ENCODE data around the gene PRPF19. TPM values are rescaled to one million over a fixed set of nuclear protein-coding genes. Genes with fewer than 3 reads are reported as not detected.

The PRPF19 gene
- total and polyA plus RNA-seq, 2 experiments from 2014 or later = 19.1 to 58.9 TPM

GRCh38 chr11:60891103-60891741, 15.2 kb downstream of the PRPF19 start:
- 98 to 99% methylated on average over 7 of the region's 7 CpGs for WGBS, 2 experiments (ENCODE audit: low coverage in 1 of 2, low lambda C conversion rate in 2 of 2, missing lambda C conversion rate in 2 of 2)
- no peaks in the 10 kb centered on the region for H3K4me1 ChIP-seq (ENCODE audit: insufficient read depth)
- no peaks in the 10 kb centered on the region for H3F3A ChIP-seq (ENCODE audit: insufficient read depth)
- no peaks in the 10 kb centered on the region for H3K9me2 ChIP-seq (ENCODE audit: insufficient read depth)
- H3K27me3 ChIP-seq (replicated peaks; ENCODE audit: insufficient read depth) = no peaks in the 10 kb centered on the region
- H3K79me2 ChIP-seq (ENCODE audit: insufficient read depth) = no peaks in the 10 kb centered on the region
- no peak overlapping the region for H2AFZ ChIP-seq
- H3K36me3 ChIP-seq (ENCODE audit: low read depth) = peaks cover 18% of the 10 kb centered on the region
- no peak overlapping the region for H3K4me3 ChIP-seq
- no peak overlapping the region for H3K27ac ChIP-seq
- H3K9me3 ChIP-seq (ENCODE audit: low read depth) = no peaks in the 10 kb centered on the region
- in situ Hi-C loops (cut with MboI) = loop anchor here (10.0 kb wide), 1 partner anchor 56 kb away; no protein-coding TSS in a partner anchor
- H4K20me1 ChIP-seq (ENCODE audit: insufficient read depth) = no peaks in the 10 kb centered on the region
- DNase-seq = no peak
- H3K9ac ChIP-seq = no peak overlapping the region
- TF ChIP-seq EZH2 (IDR thresholded peaks at IDR 0.05; ENCODE audit: insufficient read depth, poor library complexity, severe bottlenecking) = no peak
- no peak for TF ChIP-seq EZH2phosphoT487 (IDR thresholded peaks at IDR 0.05; ENCODE audit: insufficient read depth, low read depth)
- H3K4me2 ChIP-seq (ENCODE audit: unreplicated experiment) = no peak overlapping the region

- H3K4me2 ChIP-seq (ENCODE audit: unreplicated experiment) = no peak overlapping the region
- no peaks in the 10 kb centered on the region for H3F3A ChIP-seq (ENCODE audit: insufficient read depth)
- H3K4me1 ChIP-seq (ENCODE audit: insufficient read depth) = no peaks in the 10 kb centered on the region
- no peak overlapping the region for H3K27ac ChIP-seq
- no peaks in the 10 kb centered on the region for H4K20me1 ChIP-seq (ENCODE audit: insufficient read depth)
- H3K36me3 ChIP-seq (ENCODE audit: low read depth) = peaks cover 13% of the 10 kb centered on the region
- no peak for DNase-seq
- H3K9ac ChIP-seq = no peak overlapping the region
- in situ Hi-C loops (cut with MboI) = loop anchor here (10.0 kb wide), 1 partner anchor 56 kb away; no protein-coding TSS in a partner anchor
- H2AFZ ChIP-seq = no peak overlapping the region
- 82 to 83% methylated on average over 5 of the region's 5 CpGs for WGBS, 2 experiments (ENCODE audit: low coverage in 1 of 2, low lambda C conversion rate in 2 of 2, missing lambda C conversion rate in 2 of 2)
- H3K27me3 ChIP-seq (replicated peaks; ENCODE audit: insufficient read depth) = no peaks in the 10 kb centered on the region
- no peaks in the 10 kb centered on the region for H3K9me2 ChIP-seq (ENCODE audit: insufficient read depth)
- H3K79me2 ChIP-seq (ENCODE audit: insufficient read depth) = no peaks in the 10 kb centered on the region
- no peak overlapping the region for H3K4me3 ChIP-seq
- no peak for TF ChIP-seq EZH2 (IDR thresholded peaks at IDR 0.05; ENCODE audit: insufficient read depth, poor library complexity, severe bottlenecking)
- TF ChIP-seq EZH2phosphoT487 (IDR thresholded peaks at IDR 0.05; ENCODE audit: insufficient read depth, low read depth) = no peak
- no peaks in the 10 kb centered on the region for H3K9me3 ChIP-seq (ENCODE audit: low read depth)
These were observed 15.7 kb downstream of the PRPF19 start for GRCh38 chr11:60890696-60891095.

GRCh38 chr11:60889869-60890311, 16.5 kb downstream of the PRPF19 start:
- Histone ChIP-seq H2AFZ (no peak overlapping the region), H3K9ac (no peak overlapping the region), H3F3A (ENCODE audit: insufficient read depth) (no peaks in the 10 kb centered on the region), H3K4me2 (ENCODE audit: unreplicated experiment) (no peak overlapping the region), H3K9me3 (ENCODE audit: low read depth) (no peaks in the 10 kb centered on the region), H4K20me1 (ENCODE audit: insufficient read depth) (no peaks in the 10 kb centered on the region), H3K27me3 (replicated peaks; ENCODE audit: insufficient read depth) (no peaks in the 10 kb centered on the region), H3K79me2 (ENCODE audit: insufficient read depth) (no peaks in the 10 kb centered on the region), H3K9me2 (ENCODE audit: insufficient read depth) (no peaks in the 10 kb centered on the region), H3K4me3 (no peak overlapping the region), H3K4me1 (ENCODE audit: insufficient read depth) (no peaks in the 10 kb centered on the region), H3K27ac (no peak overlapping the region), H3K36me3 (ENCODE audit: low read depth) (0 out of 2 replicates have a peak, but pooled peaks cover 5% of the 10 kb centered on the region)
- in situ Hi-C loops (cut with MboI) = loop anchor here (10.0 kb wide), 1 partner anchor 55 kb away; no protein-coding TSS in a partner anchor
- WGBS, 2 experiments (ENCODE audit: low coverage in 1 of 2, low lambda C conversion rate in 2 of 2, missing lambda C conversion rate in 2 of 2) = 60% methylated on average over 6 of the region's 6 CpGs
- DNase-seq = no peak
- TF ChIP-seq EZH2phosphoT487 (IDR thresholded peaks at IDR 0.05; ENCODE audit: insufficient read depth, low read depth) (no peak), EZH2 (IDR thresholded peaks at IDR 0.05; ENCODE audit: insufficient read depth, poor library complexity, severe bottlenecking) (no peak)

- H3K9ac ChIP-seq = no peak overlapping the region
- H3K4me3 ChIP-seq = no peak overlapping the region
- no peak overlapping the region for H3K4me2 ChIP-seq (ENCODE audit: unreplicated experiment)
- no peaks in the 10 kb centered on the region for H3K9me3 ChIP-seq (ENCODE audit: low read depth)
- peak; percentile 69 for DNase-seq
- H3K27ac ChIP-seq = no peak overlapping the region
- H3K9me2 ChIP-seq (ENCODE audit: insufficient read depth) = no peaks in the 10 kb centered on the region
- TF ChIP-seq EZH2 (IDR thresholded peaks at IDR 0.05; ENCODE audit: insufficient read depth, poor library complexity, severe bottlenecking) = no peak
- no peak for TF ChIP-seq EZH2phosphoT487 (IDR thresholded peaks at IDR 0.05; ENCODE audit: insufficient read depth, low read depth)
- in situ Hi-C loops (cut with MboI) = no loop called here
- H3K4me1 ChIP-seq (ENCODE audit: insufficient read depth) = no peaks in the 10 kb centered on the region
- H3K27me3 ChIP-seq (replicated peaks; ENCODE audit: insufficient read depth) = no peaks in the 10 kb centered on the region
- no peaks in the 10 kb centered on the region for H3K79me2 ChIP-seq (ENCODE audit: insufficient read depth)
- no peak overlapping the region for H2AFZ ChIP-seq
- no peaks in the 10 kb centered on the region for H4K20me1 ChIP-seq (ENCODE audit: insufficient read depth)
- 60 to 65% methylated on average over 5 of the region's 5 CpGs for WGBS, 2 experiments (ENCODE audit: low coverage in 1 of 2, low lambda C conversion rate in 2 of 2, missing lambda C conversion rate in 2 of 2)
- H3K36me3 ChIP-seq (ENCODE audit: low read depth) = no peaks in the 10 kb centered on the region
- no peaks in the 10 kb centered on the region for H3F3A ChIP-seq (ENCODE audit: insufficient read depth)
These were observed 18.8 kb downstream of the PRPF19 start for GRCh38 chr11:60887556-60887955.

Measured in GM23248 (cell line).